Measurements from ENCODE around the gene HAS3.
"Not testable (repeated sequence)": the region's sequence is repeated elsewhere in the genome, so short reads cannot be mapped to it uniquely, and the experiment has no call there.

Gene HAS3

DNA sequence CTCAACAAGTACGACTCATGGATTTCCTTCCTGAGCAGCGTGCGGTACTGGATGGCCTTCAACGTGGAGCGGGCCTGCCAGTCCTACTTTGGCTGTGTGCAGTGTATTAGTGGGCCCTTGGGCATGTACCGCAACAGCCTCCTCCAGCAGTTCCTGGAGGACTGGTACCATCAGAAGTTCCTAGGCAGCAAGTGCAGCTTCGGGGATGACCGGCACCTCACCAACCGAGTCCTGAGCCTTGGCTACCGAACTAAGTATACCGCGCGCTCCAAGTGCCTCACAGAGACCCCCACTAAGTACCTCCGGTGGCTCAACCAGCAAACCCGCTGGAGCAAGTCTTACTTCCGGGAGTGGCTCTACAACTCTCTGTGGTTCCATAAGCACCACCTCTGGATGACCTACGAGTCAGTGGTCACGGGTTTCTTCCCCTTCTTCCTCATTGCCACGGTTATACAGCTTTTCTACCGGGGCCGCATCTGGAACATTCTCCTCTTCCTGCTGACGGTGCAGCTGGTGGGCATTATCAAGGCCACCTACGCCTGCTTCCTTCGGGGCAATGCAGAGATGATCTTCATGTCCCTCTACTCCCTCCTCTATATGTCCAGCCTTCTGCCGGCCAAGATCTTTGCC lies 9.0 kb downstream of the HAS3 start:
- DNase-seq (ENCODE audit: low spot score in 2 of 2) (no peak), ATAC-seq (replicated peaks; ENCODE audit: extremely low read depth, poor library complexity, severe bottlenecking) (no peak)
- H3K4me1 Mint-ChIP-seq: no peaks in the 10 kb centered on the region
- no peaks in the 10 kb centered on the region for H3K9me3 Mint-ChIP-seq
- peaks cover 20% of the 10 kb centered on the region for H3K36me3 Mint-ChIP-seq (ENCODE audit: insufficient read depth)
- no peaks in the 10 kb centered on the region for H3K27me3 Mint-ChIP-seq
- H3K4me3 Mint-ChIP-seq: no peak overlapping the region
- peak overlapping the region; percentile 29 for H3K27ac Mint-ChIP-seq (ENCODE audit: low read depth)

GRCh38 chr16:69114976-69115355 lies 9.5 kb downstream of the HAS3 start:
- ATAC-seq (replicated peaks; ENCODE audit: extremely low read depth, poor library complexity, severe bottlenecking): no peak
- Mint-ChIP-seq H3K36me3 (ENCODE audit: insufficient read depth) (peaks cover 16% of the 10 kb centered on the region), H3K27me3 (no peaks in the 10 kb centered on the region), H3K4me1 (no peaks in the 10 kb centered on the region), H3K27ac (ENCODE audit: low read depth) (peak overlapping the region; percentile 29), H3K4me3 (no peak overlapping the region), H3K9me3 (no peaks in the 10 kb centered on the region)
- DNase-seq (ENCODE audit: low spot score in 2 of 2): no peak

GRCh38 chr16:69115361-69115760 lies 9.9 kb downstream of the HAS3 start:
- no peak overlapping the region for H3K27ac Mint-ChIP-seq (ENCODE audit: low read depth)
- H3K9me3 Mint-ChIP-seq: no peaks in the 10 kb centered on the region
- ATAC-seq (replicated peaks; ENCODE audit: extremely low read depth, poor library complexity, severe bottlenecking) (no peak), DNase-seq (ENCODE audit: low spot score in 2 of 2) (no peak)
- H3K4me1 Mint-ChIP-seq: no peaks in the 10 kb centered on the region
- H3K27me3 Mint-ChIP-seq: no peaks in the 10 kb centered on the region
- no peak overlapping the region for H3K4me3 Mint-ChIP-seq
- peaks cover 17% of the 10 kb centered on the region for H3K36me3 Mint-ChIP-seq (ENCODE audit: insufficient read depth)

- H3K4me1 Mint-ChIP-seq: no peaks in the 10 kb centered on the region
- H3K9me3 Mint-ChIP-seq: no peaks in the 10 kb centered on the region
- H3K27me3 Mint-ChIP-seq: no peaks in the 10 kb centered on the region
- H3K27ac Mint-ChIP-seq (ENCODE audit: low read depth): no peak overlapping the region
- ATAC-seq (replicated peaks; ENCODE audit: extremely low read depth, poor library complexity, severe bottlenecking): no peak
- no peak for DNase-seq (ENCODE audit: low spot score in 2 of 2)
- peaks cover 22% of the 10 kb centered on the region for H3K36me3 Mint-ChIP-seq (ENCODE audit: insufficient read depth)
- H3K4me3 Mint-ChIP-seq: no peak overlapping the region
Observed at GRCh38 chr16:69115837-69116236, 10.4 kb downstream of the HAS3 start.

DNA sequence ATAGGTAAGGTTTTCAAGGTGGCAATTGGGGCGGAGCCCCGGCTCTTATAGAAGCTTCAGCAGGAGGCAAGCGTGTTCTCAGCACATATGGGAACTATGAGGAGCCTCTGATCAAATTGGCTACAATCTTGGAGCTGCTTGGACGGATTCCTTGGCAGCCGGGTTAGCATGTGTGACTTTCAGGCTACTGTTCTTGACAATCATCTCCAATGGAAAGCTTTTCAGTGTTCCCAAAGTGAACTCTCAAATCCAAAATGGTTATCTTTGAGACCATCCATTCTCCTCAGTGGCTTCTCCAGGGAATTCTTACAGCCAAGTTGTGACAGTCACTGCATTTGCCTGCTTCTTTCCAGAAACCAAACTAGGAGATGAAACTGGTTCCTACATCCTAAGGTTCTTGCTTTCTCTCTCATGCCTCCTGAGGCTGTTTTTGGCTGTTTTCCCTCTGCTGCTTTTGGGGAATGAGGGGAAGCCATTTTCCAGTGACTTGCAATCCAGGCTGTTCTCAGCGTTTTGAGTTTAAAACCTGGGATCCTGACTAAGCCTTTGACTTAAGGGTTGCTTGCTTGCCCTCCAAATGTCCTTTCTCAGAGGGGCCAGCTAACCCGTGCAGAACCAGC lies 10.9 kb downstream of the HAS3 start:
- Mint-ChIP-seq H3K4me1 (no peaks in the 10 kb centered on the region), H3K27ac (ENCODE audit: low read depth) (no peak overlapping the region), H3K27me3 (no peaks in the 10 kb centered on the region), H3K4me3 (no peak overlapping the region), H3K36me3 (ENCODE audit: insufficient read depth) (peaks cover 26% of the 10 kb centered on the region), H3K9me3 (no peaks in the 10 kb centered on the region)
- no peak for ATAC-seq (replicated peaks; ENCODE audit: extremely low read depth, poor library complexity, severe bottlenecking)
- DNase-seq (ENCODE audit: low spot score in 2 of 2): no peak

- Mint-ChIP-seq H3K27ac (ENCODE audit: low read depth) (no peak overlapping the region), H3K4me1 (no peaks in the 10 kb centered on the region), H3K9me3 (no peaks in the 10 kb centered on the region), H3K27me3 (no peaks in the 10 kb centered on the region), H3K4me3 (no peak overlapping the region), H3K36me3 (ENCODE audit: insufficient read depth) (peaks cover 29% of the 10 kb centered on the region)
- no peak for DNase-seq (ENCODE audit: low spot score in 2 of 2)
- no peak for ATAC-seq (replicated peaks; ENCODE audit: extremely low read depth, poor library complexity, severe bottlenecking)
Observed at GRCh38 chr16:69116906-69117305, 11.5 kb downstream of the HAS3 start.

DNA sequence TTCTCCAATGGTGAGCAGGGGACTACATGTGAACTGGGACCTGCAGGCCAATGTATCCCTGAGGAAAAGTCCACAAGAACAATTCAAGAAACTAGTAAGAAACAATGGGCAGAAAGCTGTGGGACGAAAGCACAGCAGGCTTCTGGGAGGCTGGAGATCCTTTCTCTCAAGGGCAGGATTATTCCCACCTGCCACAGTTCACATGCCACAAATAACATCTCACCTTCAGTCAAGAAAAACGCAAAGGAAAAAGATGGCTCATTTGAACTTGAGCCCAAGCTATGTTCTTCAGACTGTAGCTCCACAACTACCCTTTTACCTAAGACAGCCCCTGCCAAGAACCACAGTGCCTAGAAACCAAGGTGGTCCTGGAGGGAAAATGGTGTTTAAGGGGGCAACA lies 13.0 kb downstream of the HAS3 start:
- ATAC-seq (replicated peaks; ENCODE audit: extremely low read depth, poor library complexity, severe bottlenecking) (no peak), DNase-seq (ENCODE audit: low spot score in 2 of 2) (no peak)
- H3K27me3 Mint-ChIP-seq: no peaks in the 10 kb centered on the region
- H3K4me1 Mint-ChIP-seq: no peaks in the 10 kb centered on the region
- H3K36me3 Mint-ChIP-seq (ENCODE audit: insufficient read depth): peaks cover 31% of the 10 kb centered on the region
- H3K9me3 Mint-ChIP-seq: no peaks in the 10 kb centered on the region
- no peak overlapping the region for H3K27ac Mint-ChIP-seq (ENCODE audit: low read depth)
- H3K4me3 Mint-ChIP-seq: no peak overlapping the region

GRCh38 chr16:69118994-69119393 lies 13.5 kb downstream of the HAS3 start:
- Mint-ChIP-seq H3K36me3 (ENCODE audit: insufficient read depth) (peaks cover 32% of the 10 kb centered on the region), H3K9me3 (no peaks in the 10 kb centered on the region), H3K4me3 (no peak overlapping the region), H3K4me1 (peaks cover 2% of the 10 kb centered on the region), H3K27ac (ENCODE audit: low read depth) (no peak overlapping the region), H3K27me3 (no peaks in the 10 kb centered on the region)
- ATAC-seq (replicated peaks; ENCODE audit: extremely low read depth, poor library complexity, severe bottlenecking) (no peak), DNase-seq (ENCODE audit: low spot score in 2 of 2) (no peak)

DNA sequence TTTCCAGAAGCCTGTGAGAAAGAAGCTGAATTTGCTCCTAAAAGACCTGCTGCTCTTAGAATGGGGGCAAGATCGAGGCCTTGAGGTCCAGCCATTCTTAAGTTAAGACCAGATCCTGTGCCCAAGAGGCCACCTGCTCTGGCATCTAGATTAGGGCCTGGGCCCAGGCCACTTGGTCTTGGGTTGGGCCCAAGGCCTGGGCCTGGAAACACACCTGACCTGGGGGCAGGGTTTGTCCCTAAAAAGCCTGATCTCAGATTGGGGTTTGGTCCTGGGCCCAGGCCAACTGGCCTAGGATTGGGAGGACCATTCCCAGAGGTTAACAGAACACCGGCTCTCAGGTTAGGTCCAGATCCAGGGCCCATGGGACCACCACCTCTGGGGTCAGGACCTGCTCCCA lies 14.1 kb downstream of the HAS3 start:
- H3K27me3 Mint-ChIP-seq: no peaks in the 10 kb centered on the region
- ATAC-seq (replicated peaks; ENCODE audit: extremely low read depth, poor library complexity, severe bottlenecking): no peak
- H3K36me3 Mint-ChIP-seq (ENCODE audit: insufficient read depth): peaks cover 34% of the 10 kb centered on the region
- H3K9me3 Mint-ChIP-seq: no peaks in the 10 kb centered on the region
- no peak overlapping the region for H3K27ac Mint-ChIP-seq (ENCODE audit: low read depth)
- peaks cover 4% of the 10 kb centered on the region for H3K4me1 Mint-ChIP-seq
- no peak overlapping the region for H3K4me3 Mint-ChIP-seq
- DNase-seq (ENCODE audit: low spot score in 2 of 2): no peak

DNA sequence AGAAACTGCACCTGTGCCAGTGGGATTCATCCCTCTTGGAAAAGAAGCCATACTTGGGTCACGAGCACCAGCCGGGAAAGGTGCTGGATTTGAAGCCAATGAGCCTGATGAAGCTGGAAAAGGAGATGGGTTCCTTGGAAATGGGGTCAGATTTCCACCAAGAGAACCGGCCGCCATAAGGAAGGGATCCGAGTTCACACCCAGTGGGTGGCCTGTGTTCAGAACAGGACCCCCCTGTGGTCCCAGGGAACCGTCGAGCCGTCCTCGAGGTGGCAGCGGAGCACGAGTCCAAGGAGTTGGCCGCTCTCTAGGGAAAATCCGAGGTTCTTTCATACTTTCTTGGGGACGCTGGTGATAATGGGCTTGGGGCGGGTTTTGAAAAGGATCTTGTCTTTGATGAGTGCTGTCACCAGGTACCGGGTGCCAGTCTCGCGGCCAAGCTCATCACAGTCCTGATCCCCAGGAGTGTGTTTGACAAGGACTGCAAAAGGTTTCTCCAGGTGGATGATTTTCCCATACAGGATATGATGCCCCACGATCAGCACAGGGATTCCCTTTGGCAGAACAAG lies 14.7 kb downstream of the HAS3 start:
- H3K4me1 Mint-ChIP-seq: peaks cover 6% of the 10 kb centered on the region
- no peak overlapping the region for H3K27ac Mint-ChIP-seq (ENCODE audit: low read depth)
- peaks cover 34% of the 10 kb centered on the region for H3K36me3 Mint-ChIP-seq (ENCODE audit: insufficient read depth)
- no peaks in the 10 kb centered on the region for H3K27me3 Mint-ChIP-seq
- ATAC-seq (replicated peaks; ENCODE audit: extremely low read depth, poor library complexity, severe bottlenecking): no peak
- no peaks in the 10 kb centered on the region for H3K9me3 Mint-ChIP-seq
- no peak overlapping the region for H3K4me3 Mint-ChIP-seq
- DNase-seq (ENCODE audit: low spot score in 2 of 2): no peak

- peaks cover 17% of the 10 kb centered on the region for H3K4me1 Mint-ChIP-seq
- no peaks in the 10 kb centered on the region for H3K9me3 Mint-ChIP-seq
- H3K27me3 Mint-ChIP-seq: no peaks in the 10 kb centered on the region
- ATAC-seq (replicated peaks; ENCODE audit: extremely low read depth, poor library complexity, severe bottlenecking) (no peak), DNase-seq (ENCODE audit: low spot score in 2 of 2) (peak; percentile 47 to 52)
- no peak overlapping the region for H3K4me3 Mint-ChIP-seq
- no peak overlapping the region for H3K27ac Mint-ChIP-seq (ENCODE audit: low read depth)
- peaks cover 28% of the 10 kb centered on the region for H3K36me3 Mint-ChIP-seq (ENCODE audit: insufficient read depth)
Observed at GRCh38 chr16:69123910-69124309, 18.5 kb downstream of the HAS3 start.

DNA sequence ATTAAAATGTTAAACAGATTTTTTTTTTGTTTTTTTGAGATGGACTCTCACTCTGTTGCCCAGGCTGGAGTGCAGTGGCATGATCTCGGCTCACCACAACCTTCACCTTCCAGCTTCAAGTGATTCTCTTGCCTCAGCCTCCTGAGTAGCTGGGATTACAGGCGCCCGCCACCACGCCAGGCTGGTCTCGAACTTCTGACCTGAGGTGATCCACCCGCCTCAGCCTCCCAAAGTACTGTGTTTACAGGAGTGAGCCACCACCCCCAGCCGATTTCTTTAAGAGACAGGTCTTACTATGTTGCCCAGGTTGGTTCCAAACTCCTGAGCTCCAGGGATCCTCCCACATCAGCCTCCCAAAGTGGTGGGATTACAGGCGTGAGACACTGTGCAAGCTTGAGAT lies 19.0 kb downstream of the HAS3 start:
- H3K4me1 Mint-ChIP-seq: peaks cover 19% of the 10 kb centered on the region
- H3K9me3 Mint-ChIP-seq; H3K27ac Mint-ChIP-seq (ENCODE audit: low read depth); H3K4me3 Mint-ChIP-seq; H3K27me3 Mint-ChIP-seq; DNase-seq (ENCODE audit: low spot score in 2 of 2); ATAC-seq (replicated peaks; ENCODE audit: extremely low read depth, poor library complexity, severe bottlenecking): not testable (repeated sequence)
- peaks cover 27% of the 10 kb centered on the region for H3K36me3 Mint-ChIP-seq (ENCODE audit: insufficient read depth)

DNA sequence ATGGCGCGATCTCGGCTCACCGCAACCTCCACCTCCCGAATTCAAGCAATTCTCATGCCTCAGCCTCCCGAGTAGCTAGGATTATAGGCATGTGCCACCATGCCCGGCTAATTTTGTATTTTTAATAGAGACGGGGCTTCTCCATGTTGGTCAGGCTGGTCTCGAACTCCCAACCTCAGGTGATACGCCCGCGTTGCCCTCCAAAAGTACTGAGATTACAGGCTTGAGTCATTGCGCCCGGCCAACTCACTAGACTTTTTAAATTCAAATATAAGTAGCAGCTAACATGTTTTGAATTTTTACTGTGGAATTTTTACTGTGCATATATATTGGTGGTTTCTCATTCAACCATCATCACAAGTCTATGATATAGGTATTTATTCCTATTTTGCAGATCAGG lies 19.5 kb downstream of the HAS3 start:
- not testable (repeated sequence) for ATAC-seq (replicated peaks; ENCODE audit: extremely low read depth, poor library complexity, severe bottlenecking); H3K27ac Mint-ChIP-seq (ENCODE audit: low read depth); H3K27me3 Mint-ChIP-seq; H3K9me3 Mint-ChIP-seq; H3K4me3 Mint-ChIP-seq; DNase-seq (ENCODE audit: low spot score in 2 of 2)
- peaks cover 31% of the 10 kb centered on the region for H3K36me3 Mint-ChIP-seq (ENCODE audit: insufficient read depth)
- peaks cover 22% of the 10 kb centered on the region for H3K4me1 Mint-ChIP-seq
